SW 1271 (cell line): ENCODE results near the gene RNF31.
"Not testable (repeated sequence)": the region's sequence is repeated elsewhere in the genome, so short reads cannot be mapped to it uniquely, and the experiment has no call there.

ENCODE experiments used
- DNase-seq, 2 experiments: peaks; one replicate each; lab custom pipeline; 2025; lab: John Stamatoyannopoulos, UW

The RNF31 gene

GRCh38 chr14:24202538-24202937 is 55.2 kb downstream of the RNF31 start:
- not testable (repeated sequence) for DNase-seq

- DNase-seq, result not testable (repeated sequence)
Measured at GRCh38 chr14:24203249-24203886, 56.1 kb downstream of the RNF31 start.

- no peak for DNase-seq
Measured at GRCh38 chr14:24204163-24205146, 57.2 kb downstream of the RNF31 start.

- no peak for DNase-seq
Measured at GRCh38 chr14:24206260-24207103, 59.2 kb downstream of the RNF31 start.

- no peak for DNase-seq
Measured at GRCh38 chr14:24207104-24207551, 59.8 kb downstream of the RNF31 start.

- DNase-seq, result no peak
Measured at GRCh38 chr14:24207625-24208024, 60.3 kb downstream of the RNF31 start.
